ENCODE results near the gene XBP1.
"Not testable (repeated sequence)": the region's sequence is repeated elsewhere in the genome, so short reads cannot be mapped to it uniquely, and the experiment has no call there.

The XBP1 gene

DNA sequence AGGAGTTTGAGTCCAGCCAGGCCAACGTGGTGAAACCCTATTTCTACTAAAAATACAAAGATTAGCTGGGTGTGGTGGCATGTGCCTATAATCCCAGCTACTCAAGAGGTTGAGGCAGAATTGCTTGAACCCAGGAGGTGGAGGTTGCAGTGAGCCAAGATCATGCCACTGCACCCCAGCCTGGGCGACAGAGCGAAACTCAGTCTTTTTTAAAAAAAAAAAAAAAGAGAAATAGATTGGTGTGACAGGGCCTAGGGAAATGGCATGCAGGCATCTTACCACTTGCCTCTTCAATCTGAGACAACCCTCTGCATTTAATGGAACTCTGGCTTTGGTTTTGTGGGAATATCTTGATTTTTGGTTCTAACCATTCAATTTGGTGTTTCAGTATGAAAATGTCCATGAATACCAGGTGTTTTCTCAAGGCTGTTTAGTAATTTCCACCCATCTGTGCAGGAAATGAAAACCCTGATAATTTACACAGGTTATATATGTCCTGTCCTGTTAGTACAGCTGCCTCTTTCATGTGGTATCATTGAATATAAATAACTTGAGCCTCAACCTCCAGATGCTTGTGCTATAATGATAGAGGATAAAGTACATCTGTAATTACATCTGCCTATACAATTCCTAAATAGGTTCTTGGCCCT, 8.4 kb downstream of the XBP1 start:
- no peak for DNase-seq

DNA sequence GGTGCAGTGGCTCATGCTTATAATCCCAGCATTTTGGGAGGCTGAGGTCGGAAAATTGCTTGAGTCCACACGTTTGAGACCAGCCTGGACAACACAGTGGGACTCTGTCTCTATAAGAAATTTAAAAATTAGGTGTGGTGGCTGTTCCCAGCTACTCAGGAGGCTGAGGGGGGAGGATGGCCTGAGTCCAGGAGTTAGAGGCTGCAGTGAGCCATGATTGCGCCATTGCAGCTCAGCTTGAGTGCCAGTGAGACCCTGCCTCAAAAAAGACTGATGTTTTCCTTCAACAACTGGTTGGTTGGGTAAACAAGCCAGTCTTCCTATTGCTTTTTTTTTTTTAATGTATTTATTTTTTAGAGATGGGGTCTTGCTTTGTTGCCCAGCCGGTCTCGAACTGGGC, 9.2 kb downstream of the XBP1 start:
- DNase-seq, result no peak

GRCh38 chr22:28788601-28789000, 11.8 kb downstream of the XBP1 start:
- DNase-seq, result no peak

DNA sequence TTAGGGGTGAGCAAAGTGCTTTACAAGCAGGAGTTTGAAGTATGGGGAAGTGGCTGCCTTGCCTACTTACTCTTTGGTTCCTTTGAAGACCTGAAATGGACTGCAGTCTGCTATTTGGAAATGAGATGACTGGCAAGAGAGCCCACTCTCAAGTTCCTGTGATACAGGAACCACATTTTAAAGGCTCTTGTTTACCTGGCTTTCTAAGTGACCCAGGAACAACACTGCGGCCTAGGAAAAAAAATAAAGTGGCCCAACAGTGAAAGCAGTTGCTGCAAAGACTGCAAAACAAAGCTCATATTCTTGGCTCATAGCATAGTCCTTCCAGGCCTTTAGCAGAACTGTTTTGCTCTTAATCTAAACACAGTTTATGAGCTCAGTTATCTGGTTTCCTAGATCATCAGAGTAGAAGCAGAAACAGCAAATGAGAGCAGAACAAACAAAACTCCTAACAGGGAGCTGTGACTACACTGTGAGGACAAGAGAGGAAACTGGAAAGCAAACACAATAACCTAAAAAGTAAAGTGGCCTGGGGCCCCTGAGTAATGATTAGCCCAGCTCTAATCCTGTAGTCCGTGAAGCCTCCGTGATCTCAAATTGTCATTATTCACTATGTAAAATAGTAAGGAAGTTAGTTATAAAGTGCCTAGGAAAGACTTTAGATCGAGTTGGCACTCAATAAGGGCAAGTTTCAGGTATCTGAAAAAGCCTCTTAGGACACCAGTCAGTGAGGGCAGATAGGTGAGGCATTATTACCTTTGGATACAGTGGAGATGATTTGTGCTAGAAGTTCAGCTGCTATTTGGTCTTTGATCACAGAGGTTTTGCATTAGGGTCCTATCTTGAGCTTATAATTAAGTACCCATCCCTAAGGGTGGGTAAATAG, 16.3 kb downstream of the XBP1 start:
- no peak for DNase-seq

DNA sequence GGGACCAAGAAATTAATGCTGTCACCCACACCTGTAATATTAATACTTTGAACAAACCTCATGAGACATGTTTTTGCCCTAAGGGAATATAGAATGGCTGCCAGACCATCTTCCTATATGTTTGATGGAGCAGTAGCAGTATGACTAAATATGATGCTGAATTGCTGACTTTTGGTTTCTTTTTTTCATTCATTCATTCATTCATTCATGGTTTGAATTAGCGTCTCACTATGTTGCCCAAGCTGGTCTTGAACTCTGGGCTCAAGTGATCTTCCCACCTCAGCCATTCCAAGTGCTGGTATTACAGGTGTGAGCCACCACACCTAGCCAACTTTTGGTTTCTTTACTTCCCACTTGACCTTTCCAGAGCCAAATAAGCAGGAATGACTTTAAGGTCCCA, 20.1 kb downstream of the XBP1 start:
- no peak for DNase-seq

- no peak for DNase-seq
Measured at GRCh38 chr22:28779833-28780232, 20.5 kb downstream of the XBP1 start.

- DNase-seq, result no peak
Measured at GRCh38 chr22:28774378-28774777, 26.0 kb downstream of the XBP1 start.

GRCh38 chr22:28773461-28773867, 26.9 kb downstream of the XBP1 start:
- DNase-seq, result peak; percentile 35

GRCh38 chr22:28772633-28773460, 27.5 kb downstream of the XBP1 start, which contains the start of gene CCDC117:
CCDC117 (plus strand) TSS chr22:28772695; CDS start chr22:28772850, 155 bp downstream.
- DNase-seq, result peak; percentile 91

- no peak for DNase-seq
Measured at GRCh38 chr22:28771195-28771791, 29.1 kb downstream of the XBP1 start.

GRCh38 chr22:28769394-28770085, 30.8 kb downstream of the XBP1 start:
- no peak for DNase-seq

DNA sequence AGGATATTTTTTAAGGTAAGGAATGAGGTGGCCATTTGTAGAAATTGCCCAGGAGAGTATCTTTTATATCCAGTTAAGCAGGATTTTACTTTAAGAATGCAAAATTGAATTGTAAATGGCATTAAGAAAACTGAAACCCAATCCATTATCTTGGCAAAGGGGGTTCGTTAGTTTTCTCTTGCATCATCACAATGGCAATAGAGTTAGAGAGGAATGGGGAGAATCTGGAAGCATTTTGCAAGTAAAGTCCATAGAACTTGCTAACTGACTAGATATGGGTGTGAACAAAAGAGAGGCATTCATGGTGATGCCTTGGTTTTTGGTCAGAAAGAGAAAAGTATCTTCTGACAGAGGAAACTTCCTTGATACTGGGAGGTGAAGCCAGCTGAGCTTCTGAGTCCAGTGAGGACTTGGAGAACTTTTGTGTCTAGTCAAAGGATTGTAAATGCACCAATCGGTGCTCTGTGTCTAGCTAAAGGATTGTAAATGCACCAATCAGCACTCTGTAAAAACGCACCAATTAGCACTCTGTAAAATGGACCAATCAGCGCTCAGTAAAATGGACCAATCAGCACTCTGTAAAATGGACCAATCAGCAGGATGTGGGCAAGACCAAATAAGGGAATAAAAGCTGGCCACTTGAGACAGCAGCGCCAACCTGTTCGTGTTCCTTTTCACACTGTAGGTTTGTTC, 31.5 kb downstream of the XBP1 start:
- DNase-seq, result no peak

- no peak for DNase-seq
Measured at GRCh38 chr22:28766628-28767027, 33.7 kb downstream of the XBP1 start.

GRCh38 chr22:28762000-28762399, 38.4 kb downstream of the XBP1 start:
- not testable (repeated sequence) for DNase-seq

GRCh38 chr22:28761449-28761755, 39.0 kb downstream of the XBP1 start:
- DNase-seq, result no peak

- no peak for DNase-seq
Measured at GRCh38 chr22:28759861-28760560, 40.4 kb downstream of the XBP1 start.

GRCh38 chr22:28754512-28754911, 45.9 kb downstream of the XBP1 start:
- DNase-seq, result not testable (repeated sequence)

- no peak for DNase-seq
Measured at GRCh38 chr22:28750471-28750881, 49.9 kb downstream of the XBP1 start.
